BLaER1 (cell line): ENCODE results near the gene CDK17.

ENCODE experiments used
- H3K27ac ChIP-seq: shearing (Covaris generic); formaldehyde crosslinking; 2 replicates; pipeline ENCODE4 v1.8.1; 2022
- H3K27me3 ChIP-seq: shearing (Covaris generic); formaldehyde crosslinking; 2 replicates; pipeline ENCODE4 v1.8.1; 2022
- H3K36me3 ChIP-seq: shearing (Covaris generic); formaldehyde crosslinking; 2 replicates; pipeline ENCODE4 v1.8.1; 2022
- H3K4me1 ChIP-seq: shearing (Covaris generic); formaldehyde crosslinking; 2 replicates; pipeline ENCODE4 v1.8.1; 2022
- H3K4me2 ChIP-seq: shearing (Covaris generic); formaldehyde crosslinking; 2 replicates; pipeline ENCODE4 v1.8.1; 2022
- H3K4me3 ChIP-seq: shearing (Covaris generic); formaldehyde crosslinking; 2 replicates; pipeline ENCODE4 v1.8.1; 2022
- H3K9ac ChIP-seq: shearing (Covaris generic); formaldehyde crosslinking; 2 replicates; pipeline ENCODE4 v1.8.1; 2022
- H3K9me3 ChIP-seq: shearing (Covaris generic); formaldehyde crosslinking; 2 replicates; pipeline ENCODE4 v1.8.1; 2022
- H4K20me1 ChIP-seq: shearing (Covaris generic); formaldehyde crosslinking; 2 replicates; pipeline ENCODE4 v1.8.1; 2022
- Cebpa-rat ChIP-seq: shearing (Covaris generic); IDR thresholded peaks from 2 replicates; pipeline ENCODE4 v1.8.1; 2022

CDK17 gene

DNA sequence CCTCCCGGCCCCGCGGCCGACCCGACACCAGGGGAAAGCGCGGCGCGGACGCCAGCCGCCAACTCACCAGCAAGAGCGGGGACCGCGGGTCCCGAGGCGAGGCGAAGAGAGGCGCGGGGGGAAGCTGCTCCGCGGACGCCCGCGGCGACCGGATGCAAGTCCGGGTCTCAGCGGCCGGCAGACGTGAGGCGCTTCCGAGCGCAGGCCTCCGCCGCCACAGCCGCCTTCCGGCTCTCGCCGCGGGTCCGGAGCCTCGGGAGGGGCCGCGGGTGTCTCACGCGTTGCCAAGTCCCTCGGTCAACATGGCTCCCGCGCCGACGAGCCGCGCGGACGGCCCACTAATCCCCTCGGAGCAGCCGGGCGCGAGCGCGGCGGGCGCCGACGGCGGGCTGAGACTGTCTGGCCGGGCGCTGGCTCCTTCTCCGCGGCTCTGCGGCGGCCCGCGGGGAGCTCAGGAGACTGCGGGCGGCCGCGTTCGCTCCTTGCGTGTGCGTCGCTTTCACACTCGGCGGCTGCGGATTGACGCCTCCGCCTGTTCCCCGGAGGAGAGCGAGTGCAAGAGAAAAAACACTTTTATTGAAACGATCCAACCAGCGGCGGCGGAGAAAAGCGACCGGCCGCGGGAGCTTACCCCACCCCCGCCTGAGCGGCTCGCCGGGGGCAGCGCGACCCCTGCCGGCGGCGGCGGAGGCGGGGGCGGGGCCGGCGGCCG, at the start of gene CDK17:
Gene CDK17 (minus strand): TSS at position 521 of the 712 bp plus-strand sequence. CDS start 65,603 bp downstream, outside the sequence.
- Histone ChIP-seq H3K36me3 (no peaks in the 10 kb centered on the region), H3K4me3 (peak within 1 kb of the TSS; percentile 94), H3K4me1 (peaks cover 40% of the 10 kb centered on the region), H3K27me3 (no peaks in the 10 kb centered on the region), H3K27ac (peak within 1 kb of the TSS; percentile 98), H3K9me3 (no peaks in the 10 kb centered on the region), H4K20me1 (peaks cover 44% of the 10 kb centered on the region), H3K4me2 (peak within 1 kb of the TSS; percentile 95), H3K9ac (peak within 1 kb of the TSS; percentile 96)
- TF ChIP-seq Cebpa-rat, result no peak

DNA sequence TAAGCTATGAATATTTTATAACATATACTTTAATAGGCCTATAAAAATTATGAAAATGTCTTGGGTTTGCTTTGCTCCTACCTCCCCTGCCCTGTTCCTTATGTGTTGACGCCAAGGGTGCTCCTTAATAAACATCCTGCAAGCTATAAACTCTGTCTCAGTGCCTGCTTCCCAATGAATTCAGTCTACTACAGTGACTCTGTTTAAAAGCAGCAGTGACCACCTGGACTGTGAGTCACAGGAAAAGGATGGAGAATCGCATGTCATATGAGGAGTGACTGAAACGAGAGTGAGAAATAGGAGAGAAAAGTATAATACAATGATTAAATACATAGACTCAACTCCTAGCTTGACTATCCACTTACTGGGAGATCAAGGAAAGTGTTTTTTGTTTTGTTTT, 48.1 kb upstream of the CDK17 start:
- Histone ChIP-seq H4K20me1 (no peaks in the 10 kb centered on the region), H3K4me3 (no peak overlapping the region), H3K4me1 (peaks cover 12% of the 10 kb centered on the region), H3K36me3 (no peaks in the 10 kb centered on the region), H3K4me2 (no peak overlapping the region), H3K9ac (no peak overlapping the region), H3K27me3 (no peaks in the 10 kb centered on the region), H3K9me3 (no peaks in the 10 kb centered on the region), H3K27ac (no peak overlapping the region)
- TF ChIP-seq Cebpa-rat, result no peak

GRCh38 chr12:96447256-96447655, 47.0 kb upstream of the CDK17 start:
- H3K4me1 ChIP-seq, result peaks cover 12% of the 10 kb centered on the region
- H3K9me3 ChIP-seq, result no peaks in the 10 kb centered on the region
- no peak overlapping the region for H3K27ac ChIP-seq
- no peaks in the 10 kb centered on the region for H3K36me3 ChIP-seq
- H3K9ac ChIP-seq, result no peak overlapping the region
- no peaks in the 10 kb centered on the region for H4K20me1 ChIP-seq
- TF ChIP-seq Cebpa-rat, result no peak
- H3K4me2 ChIP-seq, result no peak overlapping the region
- H3K4me3 ChIP-seq, result no peak overlapping the region
- H3K27me3 ChIP-seq, result no peaks in the 10 kb centered on the region

DNA sequence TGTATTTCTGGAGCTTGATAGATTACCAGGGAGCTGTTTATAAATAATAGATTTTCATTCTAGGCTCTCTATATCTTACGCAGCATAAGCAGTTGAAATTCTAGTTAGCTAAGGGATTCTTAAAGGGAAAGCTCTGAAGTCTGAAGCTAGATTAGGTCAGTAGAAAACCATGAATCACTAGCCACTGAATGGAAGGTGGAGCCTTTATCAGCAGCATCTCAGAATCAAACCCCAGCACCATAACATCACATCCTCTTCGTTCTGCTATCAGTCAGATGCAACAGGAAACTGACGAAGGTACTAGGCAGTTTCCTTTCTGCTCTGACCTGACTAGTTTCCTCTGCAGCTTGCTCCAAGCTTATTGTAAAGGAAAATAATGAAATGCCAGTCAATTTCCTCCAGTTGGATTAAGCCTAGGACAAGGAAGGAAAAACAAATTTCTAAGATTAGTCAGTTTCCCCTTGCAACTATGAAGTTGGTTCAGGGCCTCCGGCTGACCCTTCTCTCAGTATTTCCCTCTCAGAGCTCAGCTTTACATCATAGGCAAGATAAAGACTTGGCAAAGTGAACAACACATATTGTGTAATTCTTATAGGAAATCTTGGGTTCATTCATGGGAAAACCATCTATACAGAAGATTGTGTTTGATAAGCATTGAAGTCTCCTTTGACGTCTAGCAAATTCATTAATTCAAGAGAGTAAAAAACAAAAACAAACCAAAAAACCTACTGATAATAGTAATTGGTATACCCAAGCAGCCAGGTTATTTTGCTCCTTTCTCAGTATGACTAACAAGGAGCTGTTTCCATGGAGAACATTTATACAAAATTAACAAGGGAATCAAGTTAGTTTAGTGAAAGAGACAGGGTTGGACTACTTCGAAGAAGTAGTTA, 45.7 kb upstream of the CDK17 start:
- TF ChIP-seq Cebpa-rat, result no peak
- peak overlapping the region; percentile 25 for H3K4me2 ChIP-seq
- peaks cover 12% of the 10 kb centered on the region for H3K4me1 ChIP-seq
- peak overlapping the region; percentile 24; the same call in 1 of the 2 replicates for H3K27ac ChIP-seq
- H3K4me3 ChIP-seq, result no peak overlapping the region
- H4K20me1 ChIP-seq, result no peaks in the 10 kb centered on the region
- H3K9me3 ChIP-seq, result no peaks in the 10 kb centered on the region
- no peak overlapping the region for H3K9ac ChIP-seq
- no peaks in the 10 kb centered on the region for H3K36me3 ChIP-seq
- H3K27me3 ChIP-seq, result no peaks in the 10 kb centered on the region

GRCh38 chr12:96444399-96444798, 44.2 kb upstream of the CDK17 start:
- Histone ChIP-seq H4K20me1 (no peaks in the 10 kb centered on the region), H3K4me2 (no peak overlapping the region), H3K9ac (no peak overlapping the region), H3K27me3 (no peaks in the 10 kb centered on the region), H3K9me3 (no peaks in the 10 kb centered on the region), H3K36me3 (no peaks in the 10 kb centered on the region), H3K4me1 (peaks cover 12% of the 10 kb centered on the region), H3K27ac (no peak overlapping the region), H3K4me3 (no peak overlapping the region)
- TF ChIP-seq Cebpa-rat, result no peak

DNA sequence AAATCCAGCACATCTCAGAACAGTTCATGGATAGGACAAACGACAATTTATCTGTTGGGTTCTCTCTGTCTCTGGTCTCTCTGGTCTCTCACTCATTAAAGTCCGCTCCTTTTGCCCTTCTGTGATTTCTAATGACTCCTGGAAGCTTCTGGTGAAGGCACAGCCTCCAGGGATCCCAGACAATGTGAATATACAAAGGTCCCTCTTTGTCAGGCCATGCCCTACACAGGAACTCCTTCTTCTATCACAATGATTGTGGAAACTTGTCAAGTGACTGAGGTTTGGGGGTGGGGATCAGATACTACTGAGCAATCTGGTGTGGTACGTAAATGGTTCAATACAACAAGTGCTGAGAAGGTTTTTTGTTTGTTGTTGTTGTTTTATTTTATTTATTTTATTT, 42.7 kb upstream of the CDK17 start:
- no peak overlapping the region for H3K9ac ChIP-seq
- no peak overlapping the region for H3K4me2 ChIP-seq
- no peak for TF ChIP-seq Cebpa-rat
- H4K20me1 ChIP-seq, result no peaks in the 10 kb centered on the region
- H3K4me3 ChIP-seq, result no peak overlapping the region
- peaks cover 18% of the 10 kb centered on the region for H3K4me1 ChIP-seq
- no peaks in the 10 kb centered on the region for H3K36me3 ChIP-seq
- no peak overlapping the region for H3K27ac ChIP-seq
- no peaks in the 10 kb centered on the region for H3K9me3 ChIP-seq
- H3K27me3 ChIP-seq, result no peaks in the 10 kb centered on the region

- Histone ChIP-seq H3K4me2 (no peak overlapping the region), H3K27me3 (no peaks in the 10 kb centered on the region), H4K20me1 (no peaks in the 10 kb centered on the region), H3K27ac (no peak overlapping the region), H3K36me3 (no peaks in the 10 kb centered on the region), H3K4me3 (no peak overlapping the region), H3K9me3 (no peaks in the 10 kb centered on the region), H3K9ac (no peak overlapping the region), H3K4me1 (peaks cover 21% of the 10 kb centered on the region)
- TF ChIP-seq Cebpa-rat, result no peak
These were observed 41.6 kb upstream of the CDK17 start for GRCh38 chr12:96441816-96442215.

- peak overlapping the region; percentile 49 for H3K4me2 ChIP-seq
These were observed 38.1 kb upstream of the CDK17 start for GRCh38 chr12:96438330-96438729.

DNA sequence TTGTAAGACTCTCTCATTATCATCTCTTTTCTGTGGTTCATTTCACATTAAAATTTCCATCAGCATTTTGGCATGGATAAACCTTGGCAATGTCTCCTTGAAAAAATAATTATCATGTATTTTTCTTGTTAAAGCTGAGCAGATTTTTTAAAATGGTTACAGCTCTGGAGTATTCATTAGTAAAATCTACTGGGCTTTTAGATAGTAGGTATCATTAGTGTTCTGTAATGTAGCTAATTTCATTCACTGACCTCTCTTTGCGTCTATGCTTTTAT, 36.9 kb upstream of the CDK17 start:
- TF ChIP-seq Cebpa-rat, result no peak
- Histone ChIP-seq H3K27me3 (no peaks in the 10 kb centered on the region), H3K36me3 (no peaks in the 10 kb centered on the region), H3K27ac (no peak overlapping the region), H3K4me3 (no peak overlapping the region), H3K9me3 (no peaks in the 10 kb centered on the region), H3K9ac (no peak overlapping the region), H4K20me1 (no peaks in the 10 kb centered on the region), H3K4me1 (peaks cover 21% of the 10 kb centered on the region), H3K4me2 (no peak overlapping the region)

More at GRCh38 chr12:96438330-96438729, 38.1 kb upstream of the CDK17 start:
- no peak overlapping the region for H3K27ac ChIP-seq
- no peaks in the 10 kb centered on the region for H4K20me1 ChIP-seq
- H3K4me1 ChIP-seq, result peaks cover 21% of the 10 kb centered on the region
- no peak overlapping the region for H3K9ac ChIP-seq
- no peak for TF ChIP-seq Cebpa-rat
- no peaks in the 10 kb centered on the region for H3K9me3 ChIP-seq
- no peak overlapping the region for H3K4me3 ChIP-seq
- no peaks in the 10 kb centered on the region for H3K36me3 ChIP-seq
- H3K27me3 ChIP-seq, result no peaks in the 10 kb centered on the region
